ENCODE results near the gene TEC. TPM values are rescaled to one million over a fixed set of nuclear protein-coding genes. Genes with fewer than 3 reads are reported as not detected.
A peak's percentile ranks its signal among the peaks of the same experiment; 100 is the strongest.

TEC gene
- total RNA-seq, 1 donor from 2014 or later: 3.8 TPM

DNA sequence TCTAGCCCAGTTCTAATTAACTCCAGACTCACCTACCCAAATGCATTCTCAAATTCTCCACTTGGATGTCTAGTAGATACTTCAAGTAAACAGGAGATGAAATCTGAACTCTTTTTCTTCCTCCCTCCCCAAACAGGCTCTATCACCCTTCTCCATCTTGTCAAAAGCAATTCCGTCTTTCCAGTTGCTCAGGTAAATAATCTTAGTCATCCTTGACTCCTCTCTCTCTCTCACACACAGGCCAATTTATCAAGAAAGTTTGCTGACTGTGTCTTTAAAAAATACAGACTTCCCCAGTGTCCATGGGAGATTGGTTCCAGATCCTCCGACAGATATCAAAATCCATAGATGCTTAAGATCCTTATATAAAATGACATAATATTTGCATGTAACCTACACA lies 148.5 kb downstream of the TEC start:
- DNase-seq (ENCODE audit: low spot score): no peak

GRCh38 chr4:48120132-48120531 lies 149.5 kb downstream of the TEC start:
- no peak for DNase-seq (ENCODE audit: low spot score)

GRCh38 chr4:48119646-48120045 lies 150.0 kb downstream of the TEC start:
- DNase-seq (ENCODE audit: low spot score): no peak

GRCh38 chr4:48118081-48118480 lies 151.6 kb downstream of the TEC start:
- DNase-seq (ENCODE audit: low spot score): no peak

- DNase-seq (ENCODE audit: low spot score): no peak
These were observed 153.1 kb downstream of the TEC start for GRCh38 chr4:48116582-48116981.

GRCh38 chr4:48114412-48114811 lies 155.2 kb downstream of the TEC start:
- DNase-seq (ENCODE audit: low spot score): no peak

DNA sequence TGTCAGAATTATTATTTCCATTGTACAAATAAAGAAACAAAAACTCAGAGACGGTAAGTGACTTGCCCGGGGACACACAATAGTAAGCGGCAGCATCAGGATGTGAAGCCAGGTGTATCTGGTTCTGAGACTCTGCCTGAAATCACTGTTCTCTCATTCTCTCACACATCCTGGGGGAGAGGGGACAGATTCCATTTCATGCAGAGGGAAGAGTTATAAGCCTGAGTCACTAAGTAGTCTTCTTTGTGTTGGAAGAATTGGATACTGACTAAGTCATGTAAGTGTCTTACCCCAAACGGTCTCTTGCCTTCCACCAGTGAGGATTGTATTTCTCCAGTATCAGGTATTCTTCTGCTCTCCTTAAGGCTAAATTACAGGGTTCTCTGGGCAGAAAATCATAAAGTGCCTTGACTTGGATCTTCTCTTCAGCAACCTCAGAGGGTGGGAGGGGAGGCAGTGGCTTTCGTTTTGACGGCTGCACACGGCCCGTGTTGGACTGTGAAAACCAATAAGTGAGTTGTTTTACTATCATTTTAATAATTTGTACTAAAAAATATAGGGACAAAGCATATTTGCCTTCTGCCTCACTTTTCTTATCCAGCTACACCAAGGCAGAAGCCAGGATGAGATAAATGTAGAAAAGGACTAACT lies 157.5 kb downstream of the TEC start:
- DNase-seq (ENCODE audit: low spot score): no peak

GRCh38 chr4:48110452-48110978 lies 159.1 kb downstream of the TEC start:
- DNase-seq (ENCODE audit: low spot score): no peak

DNA sequence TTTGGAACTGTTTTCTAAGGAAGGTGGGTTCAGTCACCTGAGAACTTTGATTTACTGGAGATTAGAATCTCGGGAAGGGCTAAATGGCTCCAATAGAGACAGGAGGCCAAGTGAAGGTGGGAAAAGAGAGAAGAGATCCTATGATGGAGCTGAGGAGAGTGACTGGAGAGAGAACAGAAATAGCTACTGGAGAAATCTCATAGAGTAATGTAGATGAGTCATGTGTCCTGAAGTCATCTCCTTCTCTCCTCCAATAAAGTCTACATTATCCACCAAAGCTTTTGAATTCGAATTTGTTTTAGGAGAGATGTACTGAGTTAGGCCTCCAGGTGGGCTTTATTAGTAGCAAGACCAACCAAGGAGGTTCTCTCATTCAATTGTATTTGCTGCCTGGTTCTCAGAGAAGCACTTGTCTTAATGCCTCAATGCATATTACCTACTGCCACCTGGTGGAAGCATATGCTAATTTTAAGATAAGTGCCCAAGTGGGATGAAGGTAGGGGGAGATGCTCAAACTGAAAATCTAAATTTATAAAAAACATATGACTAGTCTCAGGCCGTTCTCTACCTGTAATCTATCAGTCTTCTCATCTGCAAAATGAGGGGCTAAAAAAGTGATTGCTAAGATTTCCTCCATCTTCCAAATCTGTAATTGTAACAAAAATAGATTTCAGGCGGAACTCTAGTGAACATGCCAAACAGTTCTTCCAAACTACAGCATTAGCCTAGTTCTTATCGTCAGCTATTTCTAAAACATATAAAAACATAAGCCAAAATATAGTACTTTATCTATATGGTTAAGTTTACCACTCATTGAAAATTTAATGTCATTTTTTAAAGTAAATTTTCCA lies 160.0 kb downstream of the TEC start:
- no peak for DNase-seq (ENCODE audit: low spot score)

- DNase-seq (ENCODE audit: low spot score): no peak
These were observed 161.1 kb downstream of the TEC start for GRCh38 chr4:48108309-48109073.

- no peak for DNase-seq (ENCODE audit: low spot score)
These were observed 164.4 kb downstream of the TEC start for GRCh38 chr4:48105230-48105629.

- DNase-seq (ENCODE audit: low spot score): no peak
These were observed 166.0 kb downstream of the TEC start for GRCh38 chr4:48103483-48104139.

- no peak for DNase-seq (ENCODE audit: low spot score)
These were observed 167.3 kb downstream of the TEC start for GRCh38 chr4:48102303-48102702.

DNA sequence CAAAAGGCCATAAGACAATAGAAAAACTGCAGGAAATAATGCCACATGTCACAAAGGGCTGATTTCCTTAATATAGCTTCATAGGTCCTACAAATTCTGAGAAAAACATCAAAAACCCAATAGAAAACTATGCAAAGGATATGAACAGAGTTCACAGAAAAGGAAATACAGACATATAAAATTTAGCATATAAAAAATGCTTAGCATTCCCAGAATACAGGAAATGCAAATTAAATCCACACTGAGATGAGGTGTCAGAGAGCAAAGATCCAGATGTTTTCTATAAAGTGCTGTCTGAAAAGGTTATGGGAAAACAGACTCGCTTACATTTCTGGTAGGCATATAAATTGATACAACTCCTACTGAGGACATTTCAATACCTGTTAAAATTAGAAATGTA lies 169.4 kb downstream of the TEC start:
- DNase-seq (ENCODE audit: low spot score): no peak

DNA sequence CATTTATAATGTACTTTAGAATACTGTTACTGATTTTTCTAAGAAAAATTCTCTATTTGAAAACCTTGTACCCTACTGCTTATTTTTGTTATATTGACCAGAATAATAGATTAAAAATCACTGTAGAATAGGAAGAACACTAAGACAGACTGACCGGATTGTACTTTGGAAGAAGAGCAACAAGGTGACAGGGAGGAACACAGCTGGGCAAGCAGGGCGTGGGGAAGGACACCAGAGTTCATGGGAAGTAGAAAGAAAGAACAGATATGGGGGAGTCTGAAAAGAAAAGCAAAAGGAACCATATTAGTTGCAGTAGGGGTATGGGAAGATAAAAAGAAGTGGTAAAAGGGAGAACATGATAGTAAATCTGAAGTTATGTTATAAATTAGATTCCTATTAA lies 174.2 kb downstream of the TEC start:
- no peak for DNase-seq (ENCODE audit: low spot score)

- DNase-seq (ENCODE audit: low spot score): peak; percentile 75
These were observed 175.6 kb downstream of the TEC start for GRCh38 chr4:48093991-48094416.

- DNase-seq (ENCODE audit: low spot score): no peak
These were observed 179.0 kb downstream of the TEC start for GRCh38 chr4:48090621-48091020.

DNA sequence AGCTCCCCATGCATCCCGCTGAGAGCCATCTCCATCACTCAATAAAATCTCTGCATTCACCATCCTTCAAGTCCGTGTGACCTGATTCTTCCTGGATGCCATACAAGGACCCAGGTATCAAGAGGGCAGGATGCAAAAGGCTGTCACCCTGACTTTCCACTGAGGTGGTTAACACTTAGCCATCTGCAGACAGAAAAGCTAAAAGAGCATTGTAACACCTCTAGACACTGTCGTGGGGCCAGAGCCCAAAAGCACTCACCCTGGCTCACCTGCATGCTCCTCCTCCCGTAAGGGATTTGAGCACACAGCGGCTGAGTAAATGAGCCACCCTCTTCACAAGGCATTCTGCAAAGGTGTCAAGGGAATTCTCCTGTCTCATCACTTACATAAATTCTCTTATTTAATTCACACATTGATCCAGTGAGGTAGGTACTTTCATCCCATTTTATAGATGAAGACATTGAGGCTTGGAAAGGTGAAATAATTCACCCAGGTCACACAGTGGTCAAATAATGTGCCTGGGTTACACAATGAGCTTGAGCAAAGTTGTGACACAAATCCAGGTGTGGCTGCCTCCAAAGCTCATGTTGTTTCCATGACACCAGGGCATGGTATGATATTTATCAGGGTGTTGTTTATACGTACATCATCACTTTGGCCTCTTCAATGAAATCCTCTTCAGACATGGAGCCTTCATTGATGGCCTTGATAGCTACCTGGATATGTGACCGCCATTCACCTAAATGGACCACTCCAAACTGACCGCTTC lies 183.6 kb downstream of the TEC start:
- no peak for DNase-seq (ENCODE audit: low spot score)

Data from mucosa of gallbladder (tissue), 1 donor.